SU-DHL-6 (cell line): ENCODE data around the gene PPTC7.

Source experiments
- H2AFZ ChIP-seq: fragments of 200-600 bp; sonication (generic); 2 replicates; pipeline ENCODE4 v1.6.1; 2014; ENCODE audit warnings: low read depth, mild to moderate bottlenecking, moderate library complexity, mixed read lengths, antibody characterized with exemption, low read length; ENCODE audit not compliant: severe bottlenecking
- H3F3A ChIP-seq: fragments of 200-600 bp; shearing (Covaris generic); 2 replicates; pipeline ENCODE4 v1.6.0; 2016; ENCODE audit warnings: antibody characterized with exemption, mild to moderate bottlenecking; ENCODE audit not compliant: insufficient read depth
- H3K27ac ChIP-seq: fragments of 200-600 bp; sonication (generic); 2 replicates; pipeline ENCODE4 v1.5.1; 2016; ENCODE audit warnings: low read depth, mild to moderate bottlenecking, low read length, moderate library complexity, mixed read lengths
- H3K27me3 ChIP-seq: fragments of 200-600 bp; sonication (generic), shearing (Covaris generic); 2 replicates; pipeline ENCODE4 v1.6.0; 2014; ENCODE audit warnings: mild to moderate bottlenecking, low read length
- H3K36me3 ChIP-seq: fragments of 200-600 bp; sonication (generic); 2 replicates; pipeline ENCODE4 v1.6.1; 2014; ENCODE audit warnings: mild to moderate bottlenecking, low read length, mixed read lengths
- H3K4me2 ChIP-seq: fragments of 300-600, 200-600 bp; shearing (Covaris generic), sonication (generic); 2 replicates; pipeline ENCODE4 v1.6.0; 2014; ENCODE audit warnings: low read length, low read depth, mild to moderate bottlenecking; ENCODE audit not compliant: poor library complexity, severe bottlenecking
- H3K4me3 ChIP-seq: fragments of 200-600 bp; sonication (generic); 2 replicates; pipeline ENCODE4 v1.5.1; 2014; ENCODE audit warnings: antibody characterized with exemption, low read length, mild to moderate bottlenecking, mixed read lengths; ENCODE audit not compliant: insufficient read depth, poor library complexity, severe bottlenecking
- H3K79me2 ChIP-seq: fragments of 200-600 bp; sonication (generic); 2 replicates; pipeline ENCODE4 v1.6.1; 2014; ENCODE audit warnings: mild to moderate bottlenecking, low read length, moderate library complexity; ENCODE audit not compliant: insufficient read depth
- H3K9ac ChIP-seq: fragments of 200-600 bp; sonication (generic); 2 replicates; pipeline ENCODE4 v1.7.0; 2014; ENCODE audit warnings: mild to moderate bottlenecking, low read length
- H3K9me2 ChIP-seq: fragments of 200-600 bp; sonication (generic); replicated peaks from 2 replicates; pipeline ENCODE4 v1.6.1; 2014; ENCODE audit warnings: low read length; ENCODE audit not compliant: insufficient read depth
- H3K9me3 ChIP-seq: fragments of 200-600 bp; sonication (generic); 2 replicates; pipeline ENCODE4 v1.6.1; 2014; ENCODE audit warnings: low read length, mixed read lengths; ENCODE audit not compliant: insufficient read depth
- H4K20me1 ChIP-seq: fragments of 200-600 bp; sonication (generic); 2 replicates; pipeline ENCODE4 v1.6.1; 2014; ENCODE audit warnings: low read depth, mild to moderate bottlenecking, antibody characterized with exemption, low read length, moderate library complexity, mixed read lengths
- CTCF ChIP-seq: fragments of 200-600 bp; sonication (generic); IDR thresholded peaks from one replicate; pipeline ENCODE4 v1.5.1; 2017; ENCODE audit warnings: antibody characterized with exemption, mild to moderate bottlenecking, low read length, moderate library complexity; ENCODE audit not compliant: insufficient read depth, poor library complexity, severe bottlenecking
- EZH2phosphoT487 ChIP-seq: fragments of 200-600 bp; sonication (generic), shearing (Covaris generic); conservative IDR thresholded peaks from 2 replicates; pipeline ENCODE4 v1.6.1; 2018; ENCODE audit warnings: mild to moderate bottlenecking, antibody characterized with exemption, low read length, moderate library complexity, mixed read lengths

Gene PPTC7

DNA sequence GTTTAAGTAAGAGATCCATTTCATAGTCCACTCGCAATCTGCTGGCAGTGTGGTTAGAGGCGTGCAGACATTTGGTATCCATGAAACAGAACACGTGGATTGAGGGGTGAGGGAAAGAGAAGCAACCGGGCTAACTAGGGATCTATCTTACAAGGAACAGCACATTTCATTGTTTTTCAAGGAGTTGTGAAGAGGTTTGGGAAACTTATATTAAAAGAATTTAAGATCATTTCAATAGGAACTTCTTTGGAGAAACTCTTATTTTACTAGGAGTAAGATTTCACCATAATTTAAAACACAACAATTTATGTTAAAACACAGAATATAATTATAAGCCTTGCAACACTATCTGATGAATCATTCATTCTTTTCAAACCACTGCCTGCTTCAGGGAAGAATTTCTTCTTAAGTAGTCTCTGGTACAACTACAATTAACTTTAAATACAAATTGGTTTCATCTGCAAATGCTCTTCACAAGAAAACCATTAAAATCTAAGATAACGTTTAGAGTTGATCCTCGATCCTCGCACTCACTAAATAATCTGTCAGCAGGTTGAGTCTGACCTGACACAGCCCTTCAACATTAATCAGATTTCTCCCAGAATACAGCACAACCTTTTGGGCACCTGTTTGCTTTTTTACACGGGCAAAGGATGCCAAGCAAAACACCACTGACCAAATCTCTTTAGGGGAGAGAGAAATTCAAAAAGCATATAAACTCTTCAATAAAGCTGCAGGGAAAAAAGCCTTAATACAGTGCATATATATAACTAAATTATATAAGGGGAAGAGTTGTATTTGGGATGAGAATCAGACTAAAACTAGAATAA is 27.3 kb downstream of the PPTC7 start:
- Histone ChIP-seq H3K4me2 (no peak overlapping the region), H3K79me2 (peaks cover 98% of the 10 kb centered on the region), H3K36me3 (0 out of 2 replicates have a peak, but pooled peaks cover 7% of the 10 kb centered on the region), H3K4me3 (no peak overlapping the region), H3K9ac (no peak overlapping the region), H3K9me2 (no peaks in the 10 kb centered on the region), H4K20me1 (no peaks in the 10 kb centered on the region; the same call in 1 of the 2 replicates), H3F3A (peaks cover 8% of the 10 kb centered on the region; the same call in 1 of the 2 replicates), H3K27me3 (no peaks in the 10 kb centered on the region), H3K9me3 (no peaks in the 10 kb centered on the region), H3K27ac (no peak overlapping the region), H2AFZ (no peak overlapping the region)
- no peak for TF ChIP-seq CTCF
- TF ChIP-seq EZH2phosphoT487 = no peak

DNA sequence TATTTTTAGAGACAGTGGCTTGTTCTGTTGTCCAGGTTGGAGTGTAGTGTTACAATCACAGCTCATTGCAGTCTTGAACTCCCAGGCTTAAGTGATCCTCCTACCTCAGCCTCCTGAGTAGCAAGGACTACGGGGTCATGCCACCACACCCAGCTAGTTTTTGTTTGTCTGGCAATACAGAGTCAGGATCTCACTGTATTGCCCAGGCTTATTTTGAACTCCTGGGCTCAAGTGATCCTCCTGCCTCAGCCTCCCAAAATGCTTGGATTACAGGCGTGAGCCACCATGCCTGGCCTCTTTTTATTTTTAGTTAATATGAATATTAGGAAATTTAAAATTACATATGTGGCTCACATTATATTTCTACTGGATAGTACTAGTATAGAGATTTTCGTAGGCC is 28.9 kb downstream of the PPTC7 start:
- H3K9ac ChIP-seq = no peak overlapping the region
- H4K20me1 ChIP-seq = no peaks in the 10 kb centered on the region; the same call in 1 of the 2 replicates
- H3F3A ChIP-seq = 0 out of 2 replicates have a peak, but pooled peaks cover 8% of the 10 kb centered on the region
- H3K4me3 ChIP-seq = no peak overlapping the region
- H3K9me3 ChIP-seq = no peaks in the 10 kb centered on the region
- TF ChIP-seq EZH2phosphoT487 = no peak
- TF ChIP-seq CTCF = no peak
- H3K27me3 ChIP-seq = no peaks in the 10 kb centered on the region
- no peak overlapping the region for H3K27ac ChIP-seq
- H3K4me2 ChIP-seq = no peak overlapping the region
- H3K9me2 ChIP-seq = no peaks in the 10 kb centered on the region
- 0 out of 2 replicates have a peak, but pooled peaks cover 11% of the 10 kb centered on the region for H3K36me3 ChIP-seq
- H3K79me2 ChIP-seq = peaks cover 92% of the 10 kb centered on the region
- H2AFZ ChIP-seq = no peak overlapping the region

DNA sequence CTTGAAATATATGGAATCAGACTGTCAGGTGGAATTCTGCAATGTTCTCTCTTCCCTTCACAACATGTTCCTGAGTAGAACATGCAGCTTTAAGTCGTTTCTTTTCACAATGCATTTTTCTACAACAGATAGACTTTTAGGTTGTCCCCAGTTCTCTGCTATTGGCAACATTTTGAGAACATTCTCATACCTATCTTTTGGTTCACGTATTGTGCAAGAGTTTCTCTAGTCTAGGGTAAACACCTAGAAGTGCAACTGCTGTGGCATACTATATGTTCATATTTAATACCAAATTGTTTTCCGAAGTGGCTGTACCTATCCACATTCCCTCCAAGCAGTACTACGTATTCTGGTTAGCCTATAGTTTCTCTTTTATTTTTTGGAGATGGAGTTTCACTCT is 32.1 kb downstream of the PPTC7 start:
- H3K27me3 ChIP-seq = no peaks in the 10 kb centered on the region
- no peaks in the 10 kb centered on the region for H3K9me2 ChIP-seq
- no peak overlapping the region for H3K4me2 ChIP-seq
- 0 out of 2 replicates have a peak, but pooled peaks cover 1% of the 10 kb centered on the region for H3F3A ChIP-seq
- H3K4me3 ChIP-seq = no peak overlapping the region
- peaks cover 92% of the 10 kb centered on the region for H3K79me2 ChIP-seq
- H3K36me3 ChIP-seq = 0 out of 2 replicates have a peak, but pooled peaks cover 11% of the 10 kb centered on the region
- H3K9ac ChIP-seq = no peak overlapping the region
- no peak overlapping the region for H3K27ac ChIP-seq
- no peaks in the 10 kb centered on the region for H3K9me3 ChIP-seq
- H4K20me1 ChIP-seq = no peaks in the 10 kb centered on the region; the same call in 1 of the 2 replicates
- no peak overlapping the region for H2AFZ ChIP-seq
- TF ChIP-seq EZH2phosphoT487 (no peak), CTCF (no peak)
